GM21619 (cell line): ENCODE measurements around the gene PRR14.

Source experiments
- ATAC-seq: cut with Tn5 transposase; IDR thresholded peaks from one replicate; pipeline ENCODE4 v1.9.1; 2021; ENCODE audit not compliant: unreplicated experiment

The PRR14 gene

DNA sequence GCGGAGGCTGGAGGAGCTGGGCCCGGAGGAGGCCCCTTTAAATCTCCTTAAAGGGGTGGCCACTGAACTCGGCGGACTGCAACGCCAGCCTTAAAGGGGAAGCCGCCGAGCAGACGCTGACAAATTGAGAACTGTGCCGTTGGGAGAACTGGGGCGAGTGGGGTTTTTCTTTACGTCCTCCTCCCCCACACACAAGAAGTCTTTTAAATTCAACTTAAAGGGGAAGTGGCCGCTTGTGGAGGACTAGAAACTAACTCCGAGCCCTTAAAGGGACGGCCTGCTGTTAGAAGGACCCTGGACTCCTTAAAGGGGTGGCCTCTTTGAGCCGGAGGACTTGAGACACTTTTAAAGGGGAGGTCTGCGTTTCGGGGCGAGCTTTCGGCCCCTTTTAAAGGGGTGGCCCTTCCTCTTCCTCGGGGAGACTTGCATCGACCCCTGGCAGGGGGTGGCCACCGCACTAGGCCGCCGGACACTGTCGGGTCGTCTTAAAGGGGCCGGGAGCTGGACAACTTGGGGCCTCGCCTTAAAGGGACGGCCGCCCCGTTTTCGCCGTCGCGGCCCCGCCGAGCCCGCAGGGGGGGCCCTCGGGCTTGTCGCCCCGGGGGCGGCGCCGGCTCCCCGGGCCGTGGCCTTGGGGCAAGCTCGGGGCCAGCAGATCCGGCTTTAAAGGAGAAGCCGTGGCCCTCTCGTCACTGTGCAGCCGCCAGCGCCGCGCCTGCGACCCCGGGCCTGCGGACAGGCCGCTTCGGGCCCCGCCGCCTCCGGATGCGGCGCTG lies 8.2 kb downstream of the PRR14 start:
- ATAC-seq, result peak; percentile 44

DNA sequence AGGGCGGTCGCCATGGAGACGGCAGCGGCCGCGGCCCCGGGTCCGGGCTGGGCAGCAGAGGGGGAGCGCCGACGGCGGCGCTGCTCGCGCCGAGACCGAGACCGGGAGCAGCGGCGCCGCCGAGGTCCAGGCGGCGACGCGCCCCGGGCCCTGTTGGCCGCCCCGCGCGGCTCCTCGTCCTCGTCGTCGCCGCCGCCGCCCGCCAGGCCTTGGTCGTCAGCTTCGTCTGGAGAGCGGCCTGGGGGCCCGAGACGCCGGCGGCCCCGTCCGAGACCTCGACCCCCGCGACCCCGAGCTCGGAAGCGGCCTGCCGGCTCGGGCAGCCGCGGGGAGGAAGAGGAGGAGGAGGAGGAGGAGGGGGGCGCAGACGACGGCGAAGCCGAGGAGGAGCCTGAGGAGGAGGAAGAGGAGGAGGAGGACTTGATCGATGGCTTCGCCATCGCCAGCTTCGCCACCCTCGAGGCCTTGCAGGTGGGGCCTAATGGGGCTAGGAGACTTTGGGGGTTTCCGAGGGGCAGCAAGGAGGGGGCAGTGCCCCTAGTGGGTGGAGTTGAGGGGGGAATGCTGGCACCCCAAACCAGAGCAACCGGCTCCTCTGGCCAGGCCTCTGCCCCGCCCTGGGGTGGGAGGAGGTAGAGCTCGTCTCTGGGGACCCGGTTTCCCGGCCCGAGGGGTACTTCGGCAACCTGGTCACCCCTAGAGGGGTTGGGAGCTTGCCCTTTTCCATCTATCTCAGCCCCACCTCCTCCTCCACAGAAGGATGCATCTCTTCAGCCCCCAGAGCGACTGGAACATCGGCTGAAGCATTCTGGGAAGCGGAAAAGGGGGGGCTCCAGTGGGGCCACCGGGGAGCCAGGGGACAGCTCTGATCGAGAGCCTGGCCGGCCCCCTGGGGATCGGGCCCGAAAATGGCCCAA lies 9.0 kb downstream of the PRR14 start:
- no peak for ATAC-seq

DNA sequence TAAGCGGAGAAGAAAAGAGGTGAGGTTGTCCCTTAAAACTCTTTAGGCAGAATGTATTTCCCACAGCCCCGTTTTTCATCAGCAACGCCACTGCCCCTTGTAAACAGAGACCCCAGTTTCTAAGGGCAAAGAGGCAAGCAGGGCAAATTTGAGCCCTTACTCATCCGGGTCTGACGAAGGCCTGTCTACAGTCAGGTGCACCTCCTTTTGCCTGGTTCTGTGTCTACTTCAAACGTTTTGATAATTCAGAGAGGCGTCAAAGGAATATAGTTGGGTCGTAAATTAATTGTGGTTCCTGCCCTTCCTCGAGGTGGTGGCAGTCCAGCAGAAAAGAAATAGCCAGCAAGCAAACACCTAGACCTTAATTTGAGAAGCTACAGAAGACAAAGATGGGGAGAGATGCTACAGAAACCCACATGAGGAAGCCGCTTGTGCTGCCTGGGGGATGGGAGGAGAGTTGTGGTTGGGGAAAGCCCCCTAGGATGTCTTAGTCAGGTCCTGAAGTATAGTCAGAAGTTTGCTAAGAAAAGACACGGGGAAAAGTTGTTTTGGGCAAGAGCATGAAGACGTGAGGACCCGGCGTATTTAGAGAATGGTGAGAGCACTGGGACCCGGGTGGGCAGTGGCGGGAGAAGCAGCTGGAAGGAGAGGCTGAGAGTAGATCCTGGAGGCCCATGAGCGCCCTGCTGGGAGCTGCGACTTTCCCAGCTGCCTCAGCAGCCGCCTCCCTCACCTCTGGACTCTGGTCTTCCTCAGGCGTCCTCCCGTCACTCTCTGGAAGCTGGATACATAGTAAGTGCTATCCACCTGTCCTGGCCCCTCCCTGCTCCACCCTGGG lies 9.9 kb downstream of the PRR14 start:
- no peak for ATAC-seq

DNA sequence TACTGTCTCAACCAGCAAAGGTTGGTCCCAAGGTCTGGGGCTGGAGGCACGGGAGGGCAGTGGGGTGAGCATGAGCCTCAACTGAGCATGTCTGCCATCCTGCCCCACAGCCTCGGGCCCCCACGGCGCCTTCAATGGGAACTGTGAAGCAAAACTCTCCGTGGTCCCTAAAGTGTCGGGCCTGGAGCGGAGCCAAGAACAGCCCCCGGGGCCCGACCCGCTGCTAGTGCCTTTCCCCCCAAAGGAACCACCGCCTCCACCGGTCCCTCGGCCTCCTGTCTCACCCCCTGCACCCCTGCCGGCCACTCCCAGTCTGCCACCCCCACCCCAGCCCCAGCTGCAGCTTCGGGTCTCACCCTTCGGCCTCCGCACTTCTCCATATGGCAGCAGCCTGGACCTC lies 11.7 kb downstream of the PRR14 start:
- no peak for ATAC-seq

DNA sequence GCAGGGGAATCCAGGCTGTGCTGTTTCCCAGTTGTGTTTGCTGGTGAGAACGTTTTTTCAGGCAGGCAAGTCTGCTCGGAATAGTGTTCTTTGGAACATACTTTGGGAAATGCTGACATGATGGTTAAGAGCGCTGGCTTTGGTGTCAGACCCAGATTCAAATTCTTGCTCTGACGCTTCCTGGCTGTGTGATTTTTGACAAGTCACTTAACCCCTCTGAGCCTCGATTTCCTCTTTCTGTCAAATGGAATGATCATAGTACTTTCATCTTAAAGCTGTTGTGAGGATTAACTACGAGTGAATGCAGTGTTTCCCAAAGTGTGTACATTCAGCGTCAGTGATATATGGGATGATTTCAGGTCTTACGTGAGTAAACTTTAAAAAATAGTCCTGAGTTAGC lies 12.3 kb downstream of the PRR14 start:
- no peak for ATAC-seq

DNA sequence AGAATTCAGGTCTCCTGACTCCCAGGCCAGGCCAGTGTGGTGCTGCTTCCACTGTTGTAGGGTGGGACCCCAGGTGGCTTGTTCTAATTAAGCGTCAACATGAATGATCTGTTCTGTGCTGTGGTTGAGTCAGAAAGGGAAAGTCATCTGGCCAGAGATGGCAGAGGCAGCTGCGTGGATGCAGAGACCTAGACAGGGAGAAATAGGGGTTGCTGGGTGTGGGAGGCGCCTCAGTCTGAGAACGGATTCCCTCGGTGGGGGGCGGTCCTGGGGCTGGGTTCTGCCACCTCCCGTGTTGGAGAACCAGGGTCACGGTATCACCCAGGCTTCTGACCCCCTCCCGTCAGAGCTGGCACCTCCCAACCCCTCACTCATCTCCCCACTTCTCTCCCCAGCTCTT lies 13.1 kb downstream of the PRR14 start:
- no peak for ATAC-seq

DNA sequence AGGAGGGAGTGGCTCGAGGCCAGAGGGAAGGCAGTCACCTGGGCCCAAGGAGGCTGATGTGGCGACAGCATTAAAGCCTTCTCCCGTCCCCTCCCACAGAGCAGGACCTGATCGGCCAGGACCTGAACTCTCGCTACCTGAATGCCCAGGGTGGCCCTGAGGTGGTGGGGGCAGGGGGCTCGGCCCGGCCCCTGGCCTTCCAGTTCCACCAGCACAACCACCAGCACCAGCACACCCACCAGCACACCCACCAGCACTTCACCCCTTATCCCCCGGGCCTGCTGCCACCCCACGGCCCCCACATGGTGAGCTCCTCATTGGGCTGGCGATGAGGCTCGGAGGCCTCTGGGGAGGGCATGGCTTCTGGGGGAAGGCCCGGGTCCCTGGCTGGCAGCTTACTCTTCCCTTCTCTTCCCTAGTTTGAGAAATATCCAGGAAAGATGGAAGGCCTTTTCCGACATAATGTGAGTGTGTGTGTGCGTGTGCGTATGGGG lies 13.9 kb downstream of the PRR14 start:
- no peak for ATAC-seq

DNA sequence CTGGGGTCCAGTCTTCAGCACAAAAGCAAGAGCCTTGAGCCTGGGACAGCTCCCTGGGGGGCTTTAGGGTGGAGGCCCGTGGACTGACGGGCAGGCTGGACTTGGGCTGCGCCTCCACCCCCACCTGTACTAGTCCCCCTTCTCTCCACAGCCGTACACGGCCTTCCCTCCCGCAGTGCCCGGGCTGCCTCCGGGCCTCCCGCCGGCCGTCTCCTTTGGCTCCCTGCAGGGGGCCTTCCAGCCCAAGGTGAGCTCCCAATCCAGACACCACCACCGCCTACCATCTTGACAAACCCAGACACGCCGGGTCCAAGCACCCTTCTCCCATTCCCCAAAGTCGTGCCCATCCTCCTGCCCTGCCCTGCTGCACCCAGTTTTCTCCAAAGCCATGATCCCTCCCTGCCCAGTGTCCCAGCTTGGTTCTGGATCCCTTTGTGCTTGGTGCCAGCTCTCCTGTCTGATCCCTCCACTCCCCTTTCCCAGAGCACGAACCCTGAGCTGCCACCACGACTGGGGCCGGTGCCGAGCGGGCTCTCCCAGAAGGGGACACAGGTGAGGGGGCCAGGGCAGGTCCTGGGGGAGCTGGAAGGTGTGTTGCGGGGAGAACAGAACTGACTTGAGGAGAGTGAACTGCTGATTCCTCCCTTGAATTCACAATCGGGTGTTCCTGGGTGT lies 14.5 kb downstream of the PRR14 start:
- no peak for ATAC-seq

DNA sequence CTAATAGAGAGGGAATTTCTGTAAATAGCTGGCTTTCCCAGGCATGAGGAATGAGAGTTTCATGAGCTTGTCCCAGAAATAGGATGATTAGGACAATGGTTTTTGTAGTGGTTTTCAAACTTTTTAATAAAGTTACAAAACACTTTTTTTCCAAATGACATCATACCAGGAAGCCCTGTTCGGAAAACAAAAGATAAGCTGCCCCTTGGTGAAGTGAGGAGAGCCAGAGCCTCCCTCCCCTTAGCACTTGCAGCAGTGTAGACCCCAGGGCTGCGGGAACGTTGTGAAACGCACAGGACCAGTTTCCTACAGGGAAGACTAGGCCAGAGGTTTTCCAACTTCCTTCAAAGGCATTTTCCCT lies 15.1 kb downstream of the PRR14 start:
- ATAC-seq, result no peak

DNA sequence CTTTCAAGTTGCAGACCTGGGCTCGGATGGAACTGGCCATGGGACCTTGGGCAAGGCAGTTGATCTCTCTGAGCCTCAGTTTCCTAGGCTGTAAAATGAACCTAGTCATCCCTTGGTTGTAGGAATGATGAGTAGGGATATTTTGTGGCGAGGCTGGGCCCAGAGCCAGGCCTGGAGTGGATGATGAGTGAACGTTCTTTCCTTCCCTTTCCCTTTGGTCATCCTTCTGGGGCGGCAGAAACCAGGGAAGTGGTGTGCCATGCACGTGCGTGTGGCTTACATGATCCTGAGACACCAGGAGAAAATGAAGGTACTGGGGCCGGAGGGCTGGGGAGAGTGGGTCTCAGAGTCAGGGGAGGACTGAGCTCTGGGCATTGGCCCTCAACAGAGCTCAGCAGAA lies 15.9 kb downstream of the PRR14 start:
- no peak for ATAC-seq

DNA sequence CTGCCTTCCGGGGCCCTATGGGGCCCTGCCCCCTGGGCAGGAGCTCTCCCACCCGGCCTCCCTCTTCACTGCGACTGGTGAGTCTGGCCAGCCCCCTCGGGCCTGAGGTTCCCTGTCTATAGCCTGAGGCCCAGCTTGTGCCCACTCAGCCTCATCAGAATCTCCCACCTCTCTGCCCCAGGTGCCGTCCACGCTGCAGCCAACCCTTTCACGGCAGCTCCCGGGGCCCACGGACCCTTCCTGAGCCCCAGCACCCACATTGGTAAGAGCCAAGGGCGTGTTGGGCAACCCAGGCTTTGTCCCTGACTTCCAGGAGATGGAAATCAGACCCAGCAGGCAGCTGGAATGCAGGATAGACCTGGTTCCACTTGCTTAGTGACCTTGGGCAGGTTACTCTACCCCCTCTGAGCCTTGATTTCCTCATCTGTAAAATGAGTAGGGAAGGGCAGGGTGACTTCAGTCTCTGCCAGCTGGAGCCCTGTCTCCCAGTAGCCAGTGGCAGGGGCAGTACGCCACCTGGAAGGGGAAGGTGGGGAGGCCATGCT lies 16.7 kb downstream of the PRR14 start:
- ATAC-seq, result no peak

DNA sequence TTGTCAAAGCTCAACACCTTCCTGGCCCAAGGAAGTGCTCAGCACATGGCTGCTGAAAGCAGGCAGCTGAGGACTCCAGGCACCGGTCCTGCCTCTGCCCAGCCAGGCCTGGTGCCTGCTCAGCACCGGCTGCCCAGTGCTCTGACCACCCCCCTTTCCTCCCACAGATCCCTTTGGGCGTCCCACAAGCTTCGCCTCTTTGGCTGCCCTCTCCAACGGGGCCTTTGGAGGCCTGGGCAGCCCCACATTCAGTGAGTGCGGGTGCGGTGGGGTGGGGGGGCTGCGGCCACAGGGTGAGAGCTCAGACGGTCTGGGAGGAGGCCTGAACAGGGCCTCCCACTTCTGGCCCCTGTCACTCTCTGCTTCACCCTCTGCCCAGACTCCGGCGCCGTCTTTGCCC lies 17.6 kb downstream of the PRR14 start:
- no peak for ATAC-seq

DNA sequence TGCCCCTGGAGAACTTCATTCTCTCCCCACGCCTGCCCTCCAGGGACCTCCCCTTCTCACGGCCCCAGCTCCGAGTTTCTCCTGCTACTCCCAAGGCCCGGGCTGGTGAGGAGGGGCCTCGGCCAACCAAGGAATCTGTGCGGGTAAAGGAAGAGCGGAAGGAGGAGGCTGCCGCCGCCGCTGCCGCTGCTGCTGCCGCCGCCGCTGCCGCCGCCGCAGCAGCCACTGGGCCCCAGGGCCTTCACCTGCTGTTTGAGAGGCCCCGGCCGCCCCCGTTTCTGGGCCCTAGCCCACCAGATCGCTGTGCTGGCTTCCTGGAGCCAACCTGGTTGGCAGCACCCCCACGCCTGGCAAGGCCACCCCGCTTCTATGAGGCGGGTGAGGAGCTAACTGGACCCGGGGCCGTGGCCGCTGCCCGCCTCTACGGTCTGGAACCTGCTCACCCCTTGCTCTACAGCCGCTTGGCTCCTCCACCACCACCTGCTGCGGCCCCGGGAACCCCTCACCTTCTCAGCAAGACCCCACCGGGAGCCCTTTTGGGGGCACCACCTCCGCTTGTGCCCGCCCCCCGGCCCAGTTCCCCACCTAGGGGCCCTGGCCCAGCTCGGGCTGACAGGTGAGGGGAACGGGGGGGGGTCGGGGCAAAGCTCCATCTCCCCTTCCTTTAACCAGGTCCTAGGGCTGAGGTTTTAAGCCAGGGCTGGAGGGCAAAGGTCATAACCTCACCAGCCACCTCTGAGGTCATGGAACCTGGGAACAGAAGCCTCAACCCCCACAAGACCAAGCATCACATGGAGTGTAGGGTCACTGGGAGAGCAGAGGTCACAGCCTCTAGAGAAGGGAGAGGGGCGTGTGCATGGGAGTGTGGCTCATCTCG lies 18.5 kb downstream of the PRR14 start:
- no peak for ATAC-seq

DNA sequence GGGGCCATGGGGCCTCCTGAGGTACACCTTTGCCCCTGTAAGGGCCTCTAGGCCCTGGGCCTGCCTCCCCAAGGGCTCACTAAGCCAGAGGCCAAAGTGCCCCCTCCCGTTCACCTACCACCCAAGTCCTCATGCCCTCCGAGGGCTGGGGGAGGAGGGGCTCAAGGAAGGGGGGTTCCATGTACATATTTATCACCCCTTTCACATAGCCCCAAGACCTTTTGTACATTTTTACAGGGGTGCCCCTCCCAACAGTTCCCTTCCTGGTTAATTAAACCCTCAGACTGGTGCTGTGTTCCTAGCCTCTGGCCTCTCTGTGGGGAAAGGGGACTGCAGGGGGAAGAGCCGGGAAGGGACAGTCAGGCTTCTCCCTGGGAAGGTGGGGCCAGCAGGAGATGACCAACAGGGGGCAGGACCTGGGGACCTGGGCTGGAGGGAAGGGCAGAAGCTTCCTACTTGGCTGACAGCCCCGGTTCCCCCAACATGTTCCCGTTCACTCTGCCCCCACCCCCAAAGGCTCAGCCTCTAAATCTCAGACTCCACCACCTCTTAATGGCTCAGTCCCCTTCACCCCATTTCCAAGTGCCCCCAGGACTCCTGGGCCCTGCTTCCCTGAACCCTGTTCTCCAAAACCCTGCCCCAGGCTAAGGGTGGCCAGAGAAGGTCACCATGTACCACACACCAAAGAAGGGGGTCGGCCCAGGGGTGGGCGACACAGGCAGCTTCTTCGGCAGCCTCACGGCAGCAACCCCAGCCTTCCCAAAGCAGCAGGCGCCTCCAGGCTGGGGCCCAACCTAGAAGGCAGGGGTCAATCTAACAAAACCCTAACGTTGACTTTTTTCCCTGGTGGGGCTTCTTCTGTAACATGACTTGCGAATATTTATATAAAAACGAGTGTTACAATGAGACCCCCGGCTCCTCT lies 19.4 kb downstream of the PRR14 start:
- ATAC-seq, result no peak

DNA sequence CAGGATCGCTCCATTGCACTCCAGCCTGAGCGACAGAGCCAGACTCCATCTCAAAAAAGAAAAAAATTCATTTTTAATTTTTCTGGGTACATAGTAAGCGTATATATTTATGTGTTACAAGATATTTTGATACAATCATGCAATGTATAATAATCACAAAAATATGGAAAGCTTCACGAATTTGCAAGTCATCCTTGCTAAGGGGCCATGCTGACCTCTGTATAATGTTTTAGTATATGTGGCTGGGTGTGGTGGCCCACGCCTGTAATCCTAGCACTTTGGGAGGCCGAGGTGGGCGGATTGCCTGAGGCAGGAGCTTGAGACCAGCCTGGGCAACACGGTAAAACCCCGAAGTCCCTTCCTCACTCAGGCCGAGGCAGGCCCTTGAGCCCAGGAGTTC lies 24.4 kb downstream of the PRR14 start:
- ATAC-seq, result no peak

DNA sequence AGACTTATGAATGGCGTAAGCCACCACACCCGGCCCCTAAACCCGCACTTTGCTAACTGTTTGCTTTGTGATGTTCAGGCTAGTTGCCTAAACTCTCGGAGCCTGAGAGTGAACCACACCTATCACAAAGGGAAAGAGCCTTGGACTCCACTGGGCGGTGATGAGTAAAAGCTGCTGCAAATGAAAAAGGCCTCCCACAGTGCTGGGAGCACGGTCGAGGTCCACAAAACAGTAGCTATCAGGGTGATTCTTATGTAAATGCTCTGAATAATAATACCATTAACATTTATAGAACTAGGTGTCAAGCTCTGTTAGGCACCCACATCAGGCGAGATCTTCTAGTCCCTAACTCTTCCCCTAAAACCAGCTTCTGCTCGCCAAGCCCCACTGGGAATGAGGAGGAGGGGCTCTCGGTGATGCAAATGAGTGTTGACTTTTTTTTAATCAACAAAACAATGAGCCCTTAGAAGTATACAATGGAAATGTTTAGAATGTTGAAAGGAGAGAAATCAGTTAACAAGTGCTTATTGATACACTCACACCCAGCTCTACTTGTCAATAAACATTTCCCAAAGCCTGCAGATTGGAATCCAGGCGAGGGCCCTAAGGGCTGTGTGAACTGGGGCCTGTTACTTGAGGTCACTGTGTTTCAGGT lies 27.3 kb downstream of the PRR14 start:
- no peak for ATAC-seq

DNA sequence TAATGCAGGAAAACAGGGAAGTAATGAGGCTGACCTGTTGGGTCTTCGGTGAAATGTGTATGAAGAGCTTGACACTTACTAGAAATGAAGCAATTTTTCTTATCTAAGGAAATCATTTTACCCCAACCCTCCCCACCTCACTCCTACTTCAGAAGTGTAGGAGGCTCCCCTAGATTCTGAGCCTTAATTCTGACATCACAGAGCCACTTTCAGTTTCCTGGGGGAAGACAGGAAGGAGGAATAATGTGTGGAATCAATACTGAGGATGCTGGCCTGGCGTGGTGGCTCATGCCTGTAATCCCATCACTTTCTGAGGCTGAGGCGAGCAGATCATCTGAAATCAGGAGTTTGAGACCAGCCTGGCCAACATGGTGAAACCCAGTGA lies 27.8 kb downstream of the PRR14 start:
- no peak for ATAC-seq

DNA sequence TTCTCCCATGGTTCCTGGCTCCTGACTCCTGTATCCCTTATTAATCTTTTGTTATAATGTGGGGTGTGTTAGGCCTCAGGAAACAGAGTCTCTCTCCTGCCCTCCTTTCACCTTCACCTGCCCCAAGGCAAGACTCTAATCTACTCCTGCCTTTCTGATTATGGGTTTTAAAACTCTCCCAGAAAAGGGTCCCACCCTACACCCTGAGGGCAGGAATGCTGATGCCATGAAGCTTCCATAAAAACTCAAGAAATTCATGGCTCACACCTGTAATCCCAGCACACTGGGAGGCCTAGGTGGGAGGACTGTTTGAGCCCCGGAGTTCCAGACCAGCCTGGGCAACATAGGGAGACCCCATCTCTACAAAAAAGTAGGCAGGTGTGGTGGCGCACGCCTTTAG lies 29.6 kb downstream of the PRR14 start:
- no peak for ATAC-seq
